ENCODE measurements around the gene PHACTR1. TPM values are rescaled to one million over a fixed set of nuclear protein-coding genes. Genes with fewer than 3 reads are reported as not detected.
"Not testable (repeated sequence)": the region's sequence is repeated elsewhere in the genome, so short reads cannot be mapped to it uniquely, and the experiment has no call there.

PHACTR1 gene
- total RNA-seq, 1 experiment from 2014 or later = 2.9 TPM

DNA sequence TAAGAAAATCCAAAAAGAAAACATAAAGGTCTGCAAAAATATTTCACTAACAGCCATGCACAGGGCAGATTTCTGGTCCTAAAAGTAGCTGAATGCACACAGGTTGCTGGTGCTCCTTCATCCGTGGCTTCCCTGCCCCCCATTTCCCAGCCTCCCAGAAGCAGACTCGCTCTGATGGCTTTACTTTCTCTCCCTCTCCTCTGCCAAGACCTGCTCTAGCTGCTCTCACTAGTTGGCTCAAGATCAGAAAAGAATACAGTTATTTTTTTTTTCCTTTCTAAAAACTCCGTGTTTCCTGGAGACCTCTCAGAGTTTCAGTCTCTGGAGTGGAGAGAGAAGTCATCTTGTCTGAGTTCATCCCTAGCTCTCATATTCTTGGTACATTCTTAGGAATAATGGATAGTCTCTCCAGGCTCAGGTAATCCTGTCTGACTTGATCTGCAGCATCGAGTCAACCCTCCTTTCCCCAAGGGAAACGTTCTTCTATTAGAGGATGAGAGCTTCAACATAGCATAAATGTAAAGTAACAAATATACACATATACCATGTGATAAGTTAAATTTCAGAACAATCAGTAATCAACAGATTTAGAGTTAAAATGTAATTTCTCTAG lies 397.5 kb downstream of the PHACTR1 start:
- in situ Hi-C loops (cut with HindIII; ENCODE audit: low pct_unique_long_range_greater_than_20kb, low sequenced_read_pairs) = no loop called here
- DNase-seq (ENCODE audit: low read depth, low spot score) = no peak

DNA sequence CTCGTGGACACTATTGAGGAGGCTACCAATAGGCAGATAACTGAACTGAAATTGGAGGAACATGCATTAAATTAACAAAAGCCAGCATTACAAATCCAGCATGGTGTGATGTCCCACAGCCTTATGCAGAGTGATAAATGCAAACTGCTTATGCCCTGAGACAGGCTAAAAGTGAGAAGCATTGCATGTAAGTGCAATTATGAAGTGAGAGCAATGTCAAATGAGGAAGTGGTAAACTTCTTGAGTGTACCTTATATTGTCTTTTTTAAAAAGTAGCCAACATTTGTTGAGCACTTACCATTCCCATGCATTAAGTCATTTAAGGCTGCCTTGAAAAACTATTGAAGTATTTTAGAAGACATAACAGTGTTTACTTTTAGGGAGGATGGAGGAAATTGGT lies 399.6 kb downstream of the PHACTR1 start:
- in situ Hi-C loops (cut with HindIII; ENCODE audit: low pct_unique_long_range_greater_than_20kb, low sequenced_read_pairs) = no loop called here
- DNase-seq (ENCODE audit: low read depth, low spot score) = no peak

DNA sequence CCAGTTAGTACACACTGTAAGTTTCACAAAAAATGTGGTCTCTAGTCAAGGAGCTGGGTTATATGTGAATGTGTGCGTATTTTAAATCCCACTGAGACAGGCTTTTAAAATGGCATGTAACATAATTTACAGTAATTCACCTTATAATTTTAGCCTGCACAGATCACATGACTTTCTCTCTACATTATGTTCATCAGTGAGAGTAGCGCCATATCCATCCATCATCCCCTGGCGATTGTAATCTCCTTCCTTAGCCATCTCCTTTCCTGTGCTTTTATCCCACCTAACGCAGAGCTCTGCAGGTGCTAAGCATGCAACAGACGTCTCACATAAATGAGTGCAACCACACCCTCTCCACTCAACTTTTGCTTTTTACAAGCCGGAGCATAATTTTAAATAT lies 401.0 kb downstream of the PHACTR1 start:
- DNase-seq (ENCODE audit: low read depth, low spot score) = no peak
- in situ Hi-C loops (cut with HindIII; ENCODE audit: low pct_unique_long_range_greater_than_20kb, low sequenced_read_pairs) = no loop called here

DNA sequence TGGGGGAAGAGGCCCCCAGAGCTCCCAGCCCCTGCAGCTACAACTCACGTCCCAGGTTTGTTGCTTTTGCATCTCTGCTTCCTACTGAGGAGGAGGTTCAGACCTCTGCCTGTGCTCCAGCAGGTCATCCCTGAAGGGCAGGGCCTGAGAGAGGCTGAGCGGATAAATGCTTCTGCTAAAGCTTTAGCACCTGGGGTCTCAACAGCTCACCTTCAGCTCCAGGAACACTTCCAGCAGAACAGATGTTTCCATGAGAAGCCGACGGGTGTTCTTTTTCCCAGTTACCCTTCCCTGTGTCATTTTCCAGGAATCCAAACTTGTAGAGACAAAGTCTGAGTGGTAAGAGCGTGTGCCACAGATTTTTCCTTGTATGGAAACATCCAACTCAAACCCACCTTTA lies 403.0 kb downstream of the PHACTR1 start:
- in situ Hi-C loops (cut with HindIII; ENCODE audit: low pct_unique_long_range_greater_than_20kb, low sequenced_read_pairs) = no loop called here
- DNase-seq (ENCODE audit: low read depth, low spot score) = no peak

GRCh38 chr6:13120483-13121482 lies 404.2 kb downstream of the PHACTR1 start:
- in situ Hi-C loops (cut with HindIII; ENCODE audit: low pct_unique_long_range_greater_than_20kb, low sequenced_read_pairs) = no loop called here
- DNase-seq (ENCODE audit: low read depth, low spot score) = no peak

DNA sequence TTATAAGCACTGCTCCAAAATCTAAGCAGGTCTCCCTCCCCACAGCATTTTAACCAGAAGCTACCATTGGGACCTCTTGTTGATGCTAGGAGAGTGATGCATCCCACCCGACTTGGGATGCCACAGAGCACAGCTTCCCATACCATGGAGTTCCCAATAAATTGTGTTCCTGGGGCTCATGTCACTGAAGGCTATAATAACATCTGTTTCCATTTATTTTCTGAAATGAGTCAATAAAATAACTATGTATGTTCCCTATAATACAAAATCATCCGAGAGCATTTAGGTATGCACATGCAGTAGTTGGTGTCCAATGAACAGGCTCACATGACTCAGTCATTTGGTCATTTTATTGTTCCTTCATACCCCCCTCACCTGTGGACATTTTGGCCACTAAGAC lies 407.6 kb downstream of the PHACTR1 start:
- in situ Hi-C loops (cut with HindIII; ENCODE audit: low pct_unique_long_range_greater_than_20kb, low sequenced_read_pairs) = no loop called here
- DNase-seq (ENCODE audit: low read depth, low spot score) = no peak

DNA sequence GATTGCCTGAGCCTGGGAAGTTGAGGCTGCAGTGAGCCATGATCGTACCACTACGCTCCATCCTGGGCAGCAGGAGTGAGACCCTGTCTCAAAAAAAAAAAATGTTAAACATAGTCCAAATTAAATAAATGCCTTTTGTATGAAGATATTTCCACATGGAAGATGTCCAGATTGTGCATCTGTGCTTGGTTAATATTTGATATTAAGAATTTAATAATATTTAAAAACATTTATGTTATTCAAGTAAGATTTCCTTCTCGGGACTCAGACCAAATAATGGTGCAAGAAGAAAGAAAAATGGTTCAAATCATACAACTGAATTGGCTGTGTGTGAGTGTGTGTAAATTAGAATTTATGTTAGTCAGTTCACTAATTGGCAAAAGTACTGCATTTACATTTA lies 409.3 kb downstream of the PHACTR1 start:
- DNase-seq (ENCODE audit: low read depth, low spot score) = no peak

DNA sequence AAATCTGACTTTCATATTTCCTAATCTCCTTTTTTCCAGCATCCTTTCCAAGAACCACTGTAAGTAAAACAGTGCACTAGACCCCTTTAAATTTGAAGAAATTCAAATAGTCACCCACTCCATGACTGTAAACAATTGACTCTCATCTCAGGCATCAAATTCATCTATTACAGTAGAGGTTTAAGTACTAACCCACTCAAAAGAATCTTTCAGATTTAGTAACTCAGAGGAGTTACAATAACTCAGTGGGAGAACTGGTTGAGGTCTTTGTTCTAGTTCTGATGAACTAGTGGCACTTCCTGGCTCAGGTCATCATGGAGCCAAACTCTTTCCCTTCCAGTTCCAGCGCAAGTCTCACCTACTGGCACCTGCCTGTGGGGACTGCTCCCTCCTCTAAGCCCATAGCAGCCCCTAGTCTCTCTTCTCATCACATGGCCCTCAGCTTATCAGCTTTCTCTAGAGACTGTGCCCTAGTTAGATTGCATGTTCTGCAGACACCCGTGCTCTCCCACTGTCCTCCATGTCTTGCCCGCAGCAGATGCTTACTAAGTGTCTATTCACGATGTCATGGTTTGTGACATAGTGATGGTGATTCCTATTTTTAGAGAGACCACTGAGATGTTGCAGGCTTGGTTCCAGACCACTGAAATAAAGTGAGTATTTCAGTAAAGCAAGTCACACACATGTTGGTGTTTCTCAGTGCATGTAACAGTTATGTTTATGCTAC lies 415.5 kb downstream of the PHACTR1 start:
- in situ Hi-C loops (cut with HindIII; ENCODE audit: low pct_unique_long_range_greater_than_20kb, low sequenced_read_pairs) = no loop called here
- DNase-seq (ENCODE audit: low read depth, low spot score) = no peak

More for the DNA sequence above, 409.3 kb downstream of the PHACTR1 start:
- in situ Hi-C loops (cut with HindIII; ENCODE audit: low pct_unique_long_range_greater_than_20kb, low sequenced_read_pairs) = no loop called here

- in situ Hi-C loops (cut with HindIII; ENCODE audit: low pct_unique_long_range_greater_than_20kb, low sequenced_read_pairs); DNase-seq (ENCODE audit: low read depth, low spot score): not testable (repeated sequence)
These were observed 417.3 kb downstream of the PHACTR1 start for GRCh38 chr6:13133894-13134293.

- DNase-seq (ENCODE audit: low read depth, low spot score) = no peak
- in situ Hi-C loops (cut with HindIII; ENCODE audit: low pct_unique_long_range_greater_than_20kb, low sequenced_read_pairs) = no loop called here
These were observed 418.6 kb downstream of the PHACTR1 start for GRCh38 chr6:13135152-13135551.

DNA sequence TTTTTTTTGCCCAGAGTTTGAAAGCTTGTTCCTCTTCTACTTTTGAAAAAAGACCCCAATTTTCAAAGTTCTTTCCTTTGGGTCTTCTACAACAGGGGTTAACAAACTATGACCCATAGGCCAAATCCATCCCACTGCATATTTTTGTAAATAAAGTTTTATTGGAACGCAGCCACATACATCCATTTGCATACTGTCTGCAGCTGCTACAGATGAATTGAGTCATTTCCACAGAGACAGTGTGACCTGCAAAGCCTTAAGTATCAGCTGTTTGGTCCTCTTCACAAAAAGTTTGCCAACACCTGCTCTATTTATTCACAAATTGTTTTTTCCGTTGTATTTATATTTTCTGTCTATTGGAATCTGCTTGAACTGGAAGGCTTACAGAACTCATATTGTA lies 422.6 kb downstream of the PHACTR1 start:
- DNase-seq (ENCODE audit: low read depth, low spot score) = no peak
- in situ Hi-C loops (cut with HindIII; ENCODE audit: low pct_unique_long_range_greater_than_20kb, low sequenced_read_pairs) = no loop called here

GRCh38 chr6:13140980-13141379 lies 424.4 kb downstream of the PHACTR1 start:
- no peak for DNase-seq (ENCODE audit: low read depth, low spot score)
- in situ Hi-C loops (cut with HindIII; ENCODE audit: low pct_unique_long_range_greater_than_20kb, low sequenced_read_pairs) = no loop called here

- in situ Hi-C loops (cut with HindIII; ENCODE audit: low pct_unique_long_range_greater_than_20kb, low sequenced_read_pairs) = no loop called here
- no peak for DNase-seq (ENCODE audit: low read depth, low spot score)
These were observed 424.8 kb downstream of the PHACTR1 start for GRCh38 chr6:13141387-13141786.

GRCh38 chr6:13142611-13143010 lies 426.0 kb downstream of the PHACTR1 start:
- in situ Hi-C loops (cut with HindIII; ENCODE audit: low pct_unique_long_range_greater_than_20kb, low sequenced_read_pairs) = no loop called here
- DNase-seq (ENCODE audit: low read depth, low spot score) = no peak

GRCh38 chr6:13146442-13146841 lies 429.9 kb downstream of the PHACTR1 start:
- in situ Hi-C loops (cut with HindIII; ENCODE audit: low pct_unique_long_range_greater_than_20kb, low sequenced_read_pairs) = no loop called here

GRCh38 chr6:13147376-13147775 lies 430.8 kb downstream of the PHACTR1 start:
- DNase-seq (ENCODE audit: low read depth, low spot score) = no peak
- in situ Hi-C loops (cut with HindIII; ENCODE audit: low pct_unique_long_range_greater_than_20kb, low sequenced_read_pairs) = no loop called here

More at GRCh38 chr6:13146442-13146841, 429.9 kb downstream of the PHACTR1 start:
- no peak for DNase-seq (ENCODE audit: low read depth, low spot score)

GRCh38 chr6:13147782-13148181 lies 431.2 kb downstream of the PHACTR1 start:
- in situ Hi-C loops (cut with HindIII; ENCODE audit: low pct_unique_long_range_greater_than_20kb, low sequenced_read_pairs) = no loop called here
- DNase-seq (ENCODE audit: low read depth, low spot score) = no peak

DNA sequence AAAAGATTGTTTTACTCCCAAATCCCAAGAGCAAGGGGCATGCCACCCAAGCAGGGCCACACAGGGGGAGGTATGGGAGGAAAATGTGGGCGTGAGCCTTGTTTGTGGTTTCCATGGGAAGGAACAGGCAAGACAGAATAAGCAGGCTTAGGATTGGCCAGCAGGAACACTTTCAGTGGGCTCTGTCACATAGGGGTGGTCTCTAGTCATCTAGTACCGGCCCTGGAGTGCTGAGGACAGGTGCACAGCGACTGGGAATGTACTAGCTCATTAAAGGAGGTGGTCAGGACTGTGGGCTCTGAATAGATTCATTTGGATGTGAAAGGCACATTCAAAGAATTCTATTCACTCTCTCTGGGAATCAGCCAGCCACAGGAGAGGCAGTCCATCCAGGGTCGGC lies 436.2 kb downstream of the PHACTR1 start:
- in situ Hi-C loops (cut with HindIII; ENCODE audit: low pct_unique_long_range_greater_than_20kb, low sequenced_read_pairs) = no loop called here
- no peak for DNase-seq (ENCODE audit: low read depth, low spot score)

Data from SK-MEL-5 (cell line).